ENCODE results near the gene GMIP.
"Not testable (repeated sequence)": the region's sequence is repeated elsewhere in the genome, so short reads cannot be mapped to it uniquely, and the experiment has no call there.

Gene GMIP, protein sequence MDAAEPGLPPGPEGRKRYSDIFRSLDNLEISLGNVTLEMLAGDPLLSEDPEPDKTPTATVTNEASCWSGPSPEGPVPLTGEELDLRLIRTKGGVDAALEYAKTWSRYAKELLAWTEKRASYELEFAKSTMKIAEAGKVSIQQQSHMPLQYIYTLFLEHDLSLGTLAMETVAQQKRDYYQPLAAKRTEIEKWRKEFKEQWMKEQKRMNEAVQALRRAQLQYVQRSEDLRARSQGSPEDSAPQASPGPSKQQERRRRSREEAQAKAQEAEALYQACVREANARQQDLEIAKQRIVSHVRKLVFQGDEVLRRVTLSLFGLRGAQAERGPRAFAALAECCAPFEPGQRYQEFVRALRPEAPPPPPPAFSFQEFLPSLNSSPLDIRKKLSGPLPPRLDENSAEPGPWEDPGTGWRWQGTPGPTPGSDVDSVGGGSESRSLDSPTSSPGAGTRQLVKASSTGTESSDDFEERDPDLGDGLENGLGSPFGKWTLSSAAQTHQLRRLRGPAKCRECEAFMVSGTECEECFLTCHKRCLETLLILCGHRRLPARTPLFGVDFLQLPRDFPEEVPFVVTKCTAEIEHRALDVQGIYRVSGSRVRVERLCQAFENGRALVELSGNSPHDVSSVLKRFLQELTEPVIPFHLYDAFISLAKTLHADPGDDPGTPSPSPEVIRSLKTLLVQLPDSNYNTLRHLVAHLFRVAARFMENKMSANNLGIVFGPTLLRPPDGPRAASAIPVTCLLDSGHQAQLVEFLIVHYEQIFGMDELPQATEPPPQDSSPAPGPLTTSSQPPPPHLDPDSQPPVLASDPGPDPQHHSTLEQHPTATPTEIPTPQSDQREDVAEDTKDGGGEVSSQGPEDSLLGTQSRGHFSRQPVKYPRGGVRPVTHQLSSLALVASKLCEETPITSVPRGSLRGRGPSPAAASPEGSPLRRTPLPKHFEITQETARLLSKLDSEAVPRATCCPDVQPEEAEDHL

DNA sequence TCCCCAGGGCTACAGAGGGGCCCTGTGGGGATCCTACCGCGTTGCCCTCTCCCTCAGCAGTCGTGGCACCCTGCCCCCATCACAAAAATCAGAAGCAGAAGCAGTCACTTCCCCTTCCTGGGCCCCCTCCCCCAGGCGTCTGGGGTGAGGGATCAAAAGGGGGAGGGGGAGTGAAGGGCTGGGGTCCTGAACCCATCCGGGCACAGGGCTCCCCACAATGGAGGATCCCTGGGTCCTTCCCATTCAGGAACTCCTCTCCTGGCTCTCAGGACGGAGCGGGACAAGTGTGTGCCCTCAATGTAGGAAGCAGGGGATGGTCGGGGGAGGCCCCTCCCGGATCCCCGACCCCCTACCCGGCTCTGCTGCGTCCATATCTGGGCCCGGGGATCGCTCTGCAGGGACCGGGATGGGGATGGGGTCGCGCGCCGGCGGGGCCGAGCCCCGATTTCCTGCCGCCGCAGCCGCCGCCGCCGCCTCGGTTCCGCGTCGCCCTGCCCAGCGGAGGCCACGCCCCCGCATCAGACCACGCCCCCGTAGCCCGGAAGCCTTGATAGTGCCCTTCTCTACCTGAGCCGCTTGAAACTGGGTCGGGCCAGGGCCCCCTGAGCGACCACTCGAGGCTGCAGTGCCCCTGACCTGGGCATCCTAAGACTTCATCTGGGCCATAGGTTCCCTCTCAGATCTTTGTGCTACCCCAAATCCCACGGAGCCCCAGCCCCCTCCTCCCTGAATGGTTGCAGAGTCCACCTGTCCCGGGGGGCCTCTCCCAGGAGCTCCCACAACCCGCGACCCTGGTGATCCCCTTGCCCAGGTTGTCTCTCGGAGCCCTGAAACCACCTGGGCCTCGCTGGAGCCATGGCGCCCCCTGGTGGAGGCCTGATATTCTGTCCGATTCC is at the start of gene GMIP:
Gene GMIP (minus strand): TSS at position 500 of the 896 bp plus-strand sequence. CDS start 128 bp downstream, at position 372.
- DNase-seq, result peak; percentile 92

DNA sequence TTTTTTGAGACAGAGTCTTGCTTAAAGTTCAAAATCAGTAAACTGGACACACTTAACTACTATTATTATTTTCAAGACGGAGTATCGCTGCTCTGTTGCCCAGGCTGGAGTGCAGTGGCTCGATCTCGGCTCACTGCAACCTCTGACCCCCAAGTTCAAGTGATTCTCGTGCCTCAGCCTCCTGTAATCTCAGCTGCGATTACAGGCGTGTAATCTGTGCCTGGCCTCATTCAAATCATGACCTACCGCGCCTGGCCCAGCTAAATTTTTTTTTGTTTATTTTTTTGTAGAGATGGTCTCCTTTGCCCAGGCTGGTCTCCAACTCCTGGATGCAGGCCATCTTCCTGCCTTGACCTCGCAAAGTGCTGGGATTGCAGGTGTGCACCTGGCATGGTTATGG is 48.2 kb upstream of the GMIP start:
- DNase-seq, result no peak

DNA sequence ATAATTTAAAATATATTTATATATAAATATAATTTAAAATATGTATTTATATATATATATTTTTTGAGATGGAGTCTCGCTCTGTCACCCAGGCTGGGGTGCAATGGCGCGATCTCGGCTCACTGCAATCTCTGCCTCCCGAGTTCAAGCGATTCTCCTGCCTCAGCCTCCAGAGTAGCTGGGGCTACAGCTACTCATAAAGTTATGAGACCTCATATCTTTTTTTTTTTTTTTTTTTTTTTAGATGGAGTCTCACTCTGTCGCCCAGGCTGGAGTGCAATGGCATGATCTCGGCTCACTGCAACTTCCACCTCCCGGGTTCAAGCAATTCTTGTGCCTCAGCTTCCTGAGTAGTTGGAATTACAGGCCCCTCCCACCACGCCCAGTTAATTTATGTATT is 45.6 kb upstream of the GMIP start:
- not testable (repeated sequence) for DNase-seq

DNA sequence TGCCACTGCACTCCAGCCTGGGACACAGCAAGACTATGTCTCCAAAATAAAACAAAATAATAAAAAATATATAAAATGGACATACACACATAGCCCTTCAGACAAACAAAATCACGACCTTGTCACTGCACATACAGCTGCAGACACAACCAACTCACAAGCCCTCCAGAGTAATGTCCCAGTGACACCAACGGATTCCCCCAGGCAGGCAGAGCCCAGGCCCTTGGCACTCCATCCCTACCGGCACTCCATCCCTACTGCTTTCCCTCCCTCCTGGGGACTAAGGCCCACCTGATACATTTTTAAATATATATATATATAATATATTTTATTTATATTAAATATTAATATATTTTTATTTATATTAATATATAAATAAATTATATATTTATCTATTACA is 43.6 kb upstream of the GMIP start:
- DNase-seq, result no peak

DNA sequence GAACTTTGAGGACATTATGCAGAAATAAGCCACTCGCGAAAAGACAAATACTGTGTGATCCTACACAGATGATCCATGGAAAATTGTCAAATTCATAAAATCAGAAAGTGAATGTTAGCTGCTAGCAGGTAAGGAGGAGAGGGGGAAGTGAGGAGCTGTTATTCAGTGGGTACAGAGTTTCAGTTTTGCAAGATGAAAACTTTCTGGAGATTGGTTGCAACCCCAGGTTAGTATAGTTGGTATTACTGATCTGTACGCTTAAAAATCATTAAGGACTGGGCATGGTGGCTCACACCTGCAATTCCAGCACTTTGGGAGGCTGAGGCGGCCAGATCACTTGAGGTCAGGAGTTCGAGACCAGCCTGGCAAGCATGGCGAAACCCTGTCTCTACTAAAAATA is 43.1 kb upstream of the GMIP start:
- no peak for DNase-seq

DNA sequence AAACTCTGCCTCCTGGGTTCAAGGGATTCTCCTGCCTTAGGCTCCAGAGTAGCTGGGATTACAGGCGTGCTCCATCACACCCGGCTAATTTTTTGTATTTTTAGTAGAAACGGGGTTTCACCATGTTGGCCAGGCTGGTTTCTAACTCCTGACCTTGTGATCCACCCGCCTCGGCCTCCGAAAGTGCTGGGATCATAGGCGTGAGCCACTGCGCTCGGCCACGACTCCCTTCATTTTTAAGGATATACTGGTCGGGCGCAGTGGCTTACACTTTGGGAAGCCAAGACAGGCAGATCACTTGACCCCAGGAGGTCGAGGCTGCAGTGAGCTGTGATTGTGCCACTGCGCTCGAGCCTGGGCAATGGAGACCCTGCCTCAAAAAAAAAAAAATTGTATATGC is 42.7 kb upstream of the GMIP start:
- DNase-seq, result not testable (repeated sequence)

DNA sequence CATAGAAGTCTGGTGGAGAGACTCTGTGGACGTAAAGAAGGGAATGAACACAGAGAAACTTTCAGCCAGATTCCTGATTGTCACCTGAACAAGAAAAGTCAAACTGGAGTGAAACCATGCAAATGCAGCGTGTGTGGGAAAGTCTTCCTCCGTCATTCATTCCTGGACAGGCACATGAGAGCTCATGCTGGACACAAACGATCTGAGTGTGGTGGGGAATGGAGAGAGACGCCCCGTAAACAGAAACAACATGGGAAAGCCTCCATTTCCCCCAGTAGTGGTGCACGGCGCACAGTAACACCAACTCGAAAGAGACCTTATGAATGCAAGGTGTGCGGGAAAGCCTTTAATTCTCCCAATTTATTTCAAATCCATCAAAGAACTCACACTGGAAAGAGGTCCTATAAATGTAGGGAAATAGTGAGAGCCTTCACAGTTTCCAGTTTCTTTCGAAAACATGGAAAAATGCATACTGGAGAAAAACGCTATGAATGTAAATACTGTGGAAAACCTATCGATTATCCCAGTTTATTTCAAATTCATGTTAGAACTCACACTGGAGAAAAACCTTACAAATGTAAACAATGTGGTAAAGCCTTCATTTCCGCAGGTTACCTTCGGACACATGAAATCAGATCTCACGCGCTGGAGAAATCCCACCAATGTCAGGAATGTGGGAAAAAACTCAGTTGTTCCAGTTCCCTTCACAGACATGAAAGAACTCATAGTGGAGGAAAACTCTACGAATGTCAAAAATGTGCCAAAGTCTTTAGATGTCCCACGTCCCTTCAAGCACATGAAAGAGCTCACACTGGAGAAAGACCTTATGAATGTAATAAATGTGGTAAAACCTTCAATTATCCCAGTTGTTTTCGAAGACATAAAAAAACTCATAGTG is 36.0 kb upstream of the GMIP start:
- no peak for DNase-seq

DNA sequence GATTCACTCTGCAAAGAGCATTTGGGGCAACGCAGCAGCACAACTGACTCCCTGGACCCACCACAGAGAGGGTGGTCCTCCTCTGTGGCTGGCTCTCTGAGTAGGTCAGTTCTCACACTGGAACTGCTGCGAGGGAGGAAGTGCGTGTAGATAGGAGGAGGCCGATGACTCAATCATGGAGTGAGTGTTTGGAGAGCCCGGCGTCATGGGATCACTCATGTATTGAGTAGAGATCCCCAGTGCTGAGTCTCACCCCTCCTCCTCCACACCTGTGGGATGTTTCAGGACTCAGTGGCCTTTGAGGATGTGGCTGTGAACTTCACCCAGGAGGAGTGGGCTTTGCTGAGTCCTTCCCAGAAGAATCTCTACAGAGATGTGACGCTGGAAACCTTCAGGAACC is 34.1 kb upstream of the GMIP start:
- DNase-seq, result no peak

DNA sequence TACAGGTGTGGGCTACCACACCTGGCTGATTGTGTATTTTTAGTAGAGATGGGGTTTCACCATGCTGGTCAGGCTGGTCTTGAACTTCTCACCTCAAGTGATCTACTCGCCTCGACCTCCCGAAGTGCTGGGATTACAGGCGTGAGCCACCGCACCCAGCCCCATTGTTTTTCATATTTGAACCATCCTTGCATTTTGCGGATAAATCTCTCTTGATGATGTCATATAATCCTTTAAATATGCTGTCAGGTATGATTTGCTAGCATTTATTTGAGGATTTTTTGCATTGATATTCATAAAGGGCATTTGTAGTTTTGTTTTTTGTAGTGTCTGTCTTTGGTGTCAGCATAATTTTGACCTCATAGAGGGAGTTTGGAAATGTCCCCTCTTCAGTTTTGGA is 30.9 kb upstream of the GMIP start:
- no peak for DNase-seq

DNA sequence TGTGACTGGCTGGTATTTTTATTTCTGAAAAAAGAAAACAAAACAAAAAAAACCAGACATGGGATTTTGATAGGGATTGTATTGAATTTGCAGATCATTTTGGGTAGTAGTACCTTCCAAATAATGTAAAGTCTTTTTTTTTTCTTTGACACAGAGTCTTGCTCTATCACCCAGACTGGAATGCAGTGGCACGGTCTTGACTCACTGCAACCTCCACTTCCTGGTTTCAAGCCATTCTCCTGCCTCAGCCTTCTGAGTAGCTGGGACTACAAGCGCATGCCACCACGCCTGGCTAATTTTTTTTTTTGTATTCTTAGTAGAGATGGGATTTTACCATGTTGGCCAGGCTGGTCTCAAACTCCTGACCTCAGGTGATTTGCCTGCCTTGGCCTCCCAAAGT is 29.4 kb upstream of the GMIP start:
- no peak for DNase-seq

DNA sequence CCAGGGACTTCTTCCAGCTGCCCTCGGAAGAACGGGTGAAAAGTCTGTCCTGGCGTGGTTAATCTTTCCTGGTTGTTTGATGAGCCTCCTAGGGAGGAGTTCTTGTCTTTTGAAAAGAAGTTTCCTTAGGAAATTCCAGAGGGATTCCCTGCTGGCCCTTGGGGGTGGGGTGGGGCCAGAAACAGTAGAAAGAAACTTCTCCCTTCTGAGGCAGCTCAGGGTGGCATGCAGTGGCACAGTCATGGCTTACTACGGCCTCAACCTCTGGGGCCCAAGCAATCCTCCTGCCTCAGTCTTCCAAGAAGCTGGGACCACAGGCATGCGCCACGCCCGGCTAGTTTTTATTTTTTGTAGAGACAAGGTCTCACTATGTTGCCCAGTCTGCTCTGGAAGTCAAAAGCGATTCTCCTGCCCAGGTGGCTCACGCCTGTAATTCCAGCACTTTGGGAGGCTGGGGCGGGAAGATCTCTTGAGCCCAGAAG is 26.7 kb upstream of the GMIP start:
- DNase-seq, result peak; percentile 22

DNA sequence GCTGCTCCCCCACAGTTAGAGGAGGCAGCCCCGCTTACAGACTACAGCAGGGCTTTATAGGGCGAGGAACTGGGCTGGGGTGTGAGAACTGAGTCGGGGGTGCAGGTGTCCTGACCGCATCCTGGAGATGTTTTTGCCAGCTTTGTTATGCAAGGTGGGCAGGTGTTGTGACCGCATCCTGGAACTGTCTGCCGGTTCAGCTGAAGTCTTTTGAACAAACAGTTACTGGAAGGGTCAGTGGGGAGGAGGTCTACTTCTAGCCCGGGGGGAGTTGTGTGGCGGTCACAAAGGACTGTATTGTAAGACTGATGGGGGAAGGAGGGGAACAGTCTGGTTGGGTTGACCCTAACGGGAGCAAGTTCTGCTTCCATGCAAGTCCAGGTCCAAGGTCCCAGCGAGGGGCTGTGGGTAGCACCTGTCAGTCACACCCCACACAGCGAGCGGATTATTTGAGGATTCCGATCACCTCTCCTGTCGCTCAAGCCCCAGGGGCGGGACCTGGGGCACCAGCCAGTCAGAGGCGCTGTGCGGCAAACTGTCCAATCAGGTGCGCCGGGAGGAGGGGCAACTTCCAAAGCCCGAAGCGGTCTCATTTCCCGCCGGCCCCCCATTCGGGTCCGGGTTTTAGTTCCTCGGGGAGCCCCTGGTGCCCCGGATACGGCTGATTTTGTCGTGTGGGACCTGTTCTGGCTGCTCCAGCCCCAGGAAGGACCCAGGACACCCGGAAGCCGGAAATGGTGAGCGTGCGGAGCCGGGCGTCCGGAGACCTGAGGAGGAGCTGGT is 25.0 kb upstream of the GMIP start, which contains the start of gene ZNF101:
Gene ZNF101 (plus strand): TSS at position 610 of the 783 bp plus-strand sequence. CDS start 125 bp downstream, at position 735.
- DNase-seq, result peak; percentile 91

DNA sequence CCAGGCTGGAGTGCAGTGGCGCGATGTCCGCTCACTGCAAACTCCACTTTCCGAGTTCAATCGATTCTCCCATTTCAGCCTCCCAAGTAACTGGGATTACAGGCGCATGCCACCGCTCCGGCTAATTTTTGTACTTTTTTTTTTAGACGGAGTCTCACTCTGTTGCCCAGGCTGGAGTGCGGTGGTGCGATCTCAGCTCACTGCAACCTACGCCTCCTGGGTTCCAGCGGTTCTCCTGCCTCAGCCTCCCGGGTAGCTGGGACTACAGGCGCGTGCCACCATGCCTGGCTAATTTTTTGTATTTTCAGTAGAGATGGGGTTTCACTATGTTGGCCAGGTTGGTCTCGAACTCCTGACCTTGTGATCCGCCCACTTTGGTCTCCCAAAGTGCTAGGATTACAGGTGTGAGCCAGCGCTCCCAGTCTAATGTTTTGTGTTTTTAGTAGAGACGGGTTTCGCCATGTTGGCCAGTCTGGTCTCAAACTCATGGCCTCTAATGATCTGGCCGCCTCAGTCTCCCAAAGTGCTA is 22.0 kb upstream of the GMIP start:
- DNase-seq, result not testable (repeated sequence)

DNA sequence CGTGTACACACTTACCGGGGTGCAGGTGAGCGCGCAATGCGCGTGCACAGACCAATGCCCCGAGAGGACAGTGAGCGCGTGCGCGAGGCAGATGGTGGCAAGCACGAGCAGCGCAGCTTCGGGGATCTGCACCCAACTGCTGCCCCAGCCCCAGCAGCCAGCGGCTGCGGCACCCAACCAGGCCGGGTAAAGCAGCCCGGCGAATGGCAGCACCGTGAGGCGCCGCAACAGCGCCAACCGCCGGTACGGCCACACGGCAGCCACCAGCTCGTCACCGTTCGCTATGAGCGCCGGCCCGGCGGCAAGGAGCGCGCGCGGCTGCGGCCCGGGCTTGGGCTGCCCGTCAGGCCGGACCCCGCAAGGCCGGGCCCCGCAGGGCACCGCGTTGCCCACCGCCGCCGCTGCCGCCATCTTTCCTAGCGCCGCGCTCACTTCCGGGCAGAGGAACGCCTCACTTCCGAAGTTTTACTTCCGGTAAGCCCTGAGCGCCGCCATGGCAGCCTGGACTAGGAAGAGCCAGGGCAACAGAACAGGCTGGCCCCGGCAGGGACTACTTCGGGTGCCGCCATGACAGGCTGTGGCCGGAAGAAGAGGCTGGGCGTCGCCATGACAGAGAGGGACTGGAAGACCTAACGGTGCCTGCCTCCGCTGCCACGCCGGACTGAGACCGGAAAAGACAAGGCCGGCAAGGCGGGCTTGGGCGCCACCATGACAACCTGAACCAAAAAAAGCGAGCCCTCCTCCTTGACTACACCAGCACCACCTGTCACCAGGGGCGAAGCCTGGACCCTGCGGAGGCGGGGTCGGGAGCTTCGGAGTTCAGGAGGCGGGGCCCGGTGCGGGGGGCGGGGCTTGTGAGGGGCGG is 20.0 kb upstream of the GMIP start, which contains the start of gene ATP13A1:
Gene ATP13A1 (minus strand): TSS at position 421 of the 865 bp plus-strand sequence. CDS start 10 bp downstream, at position 411.
- DNase-seq, result peak; percentile 92

DNA sequence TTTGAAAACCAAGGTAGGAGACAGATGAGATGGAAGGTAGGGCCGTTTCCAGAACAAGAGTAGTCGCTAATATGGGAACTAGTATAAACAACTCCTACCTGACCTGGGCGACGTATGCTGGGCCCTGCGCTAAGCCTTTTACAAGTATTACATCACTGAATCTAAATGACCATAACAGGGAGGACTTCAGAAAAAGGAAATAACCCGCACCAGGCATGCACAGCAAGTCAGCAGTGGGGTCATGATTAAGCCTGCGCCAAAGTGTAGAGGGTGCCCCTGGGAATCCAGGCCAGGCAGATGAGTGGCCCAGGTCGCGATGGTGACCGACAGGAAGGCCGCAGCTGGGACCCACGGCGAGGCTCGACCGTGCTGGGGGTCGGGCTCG is 19.4 kb upstream of the GMIP start:
- no peak for DNase-seq

DNA sequence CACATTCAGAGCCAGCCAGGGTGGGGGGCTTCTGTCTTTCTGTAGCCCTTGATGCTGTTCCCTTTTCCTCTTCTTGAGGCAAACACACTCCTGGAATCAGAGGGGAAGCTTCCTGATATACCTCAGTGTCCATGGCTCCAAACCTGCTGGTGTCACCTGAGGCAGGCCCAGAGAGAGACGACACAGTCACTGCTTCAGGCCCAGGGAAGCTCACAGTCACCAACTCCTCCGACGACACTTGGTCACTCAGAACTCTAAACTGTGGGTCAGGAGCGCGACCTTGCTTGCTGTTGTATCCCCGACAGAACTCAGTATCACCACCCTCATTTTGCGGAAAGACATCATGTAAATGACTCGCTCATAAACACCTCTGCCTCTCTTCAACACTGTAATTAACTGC is 18.9 kb upstream of the GMIP start:
- no peak for DNase-seq

DNA sequence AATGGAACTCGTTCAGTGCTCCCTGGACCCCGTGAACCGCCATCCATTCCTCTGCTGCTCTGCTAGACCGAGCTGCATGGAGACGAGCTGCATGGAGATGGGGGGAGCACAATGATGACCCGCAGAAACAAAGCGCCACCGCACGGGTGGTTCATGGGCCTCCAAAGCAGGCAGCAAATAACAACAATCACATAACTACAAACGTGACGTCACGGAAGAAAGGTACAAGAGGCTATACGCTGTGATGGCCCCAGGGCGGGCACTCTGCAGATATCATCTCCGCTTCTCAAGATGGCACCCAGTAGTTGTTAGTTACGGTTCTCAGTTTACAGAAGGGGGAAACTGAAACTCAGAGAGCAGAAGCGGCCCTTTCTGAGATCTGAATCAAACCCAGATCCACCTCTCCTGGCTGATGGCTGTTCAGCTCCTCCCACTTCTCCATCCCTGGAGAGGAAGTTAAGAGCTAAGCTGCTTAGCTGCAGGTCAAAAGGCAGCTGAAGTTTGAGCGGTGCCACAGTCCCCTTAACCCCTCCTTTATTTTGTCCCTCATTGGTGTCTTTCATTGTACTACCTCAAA is 18.3 kb upstream of the GMIP start:
- no peak for DNase-seq

DNA sequence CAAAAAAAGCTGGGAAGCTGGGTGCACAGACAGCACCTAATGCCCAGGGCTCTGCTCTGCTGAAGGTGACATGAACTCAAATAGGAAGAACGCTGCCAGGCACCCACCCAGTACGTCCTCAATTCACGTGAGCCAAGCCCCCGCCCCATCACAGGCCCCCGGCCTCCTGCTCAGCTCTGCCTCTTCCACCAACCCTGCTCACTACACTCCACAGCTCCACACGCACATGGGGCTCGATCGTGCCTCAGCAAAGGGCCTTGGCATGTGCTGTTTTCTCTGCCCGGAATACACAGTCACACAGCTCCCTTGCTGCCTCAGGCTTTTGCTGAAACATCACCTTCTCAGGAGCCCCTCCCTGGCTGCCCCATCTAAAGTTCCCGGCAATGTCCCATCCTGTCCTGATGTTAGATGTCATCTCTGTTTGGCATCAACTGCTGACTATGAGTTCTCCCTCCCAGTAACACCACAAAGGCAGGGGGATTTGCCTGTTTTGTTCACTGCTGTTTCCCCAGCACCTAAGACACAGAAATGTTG is 17.8 kb upstream of the GMIP start:
- DNase-seq, result no peak
